Posterior vena cava (tissue), 2 donors: ENCODE measurements around the gene OOSP4B. TPM values are rescaled to one million over a fixed set of nuclear protein-coding genes. Genes with fewer than 3 reads are reported as not detected.
"Not testable (repeated sequence)": the region's sequence is repeated elsewhere in the genome, so short reads cannot be mapped to it uniquely, and the experiment has no call there.

Source experiments
- DNase-seq: peaks from one replicate; pipeline ENCODE4 v3.0.0-alpha.2; 2020; ENCODE audit warnings: low spot score
- intact Hi-C, 2 donors: fragments of 100-400 bp; cut with DNase I; formaldehyde crosslinking; loops; one replicate each; pipeline versions ENCODE4 v1.14.1 to v1.14.2; 2022 to 2023
- long read RNA-seq, 2 donors: library from polyadenylated mRNA; unstranded; transcript quantifications; one replicate each; pipeline ENCODE4 v2.0.0, GENCODE V29; 2020 to 2021
- total RNA-seq, 2 donors: library from RNA; stranded (reverse); fragmentation: NEBNext Ultra II Directional; extraction: Animal tissue kit (Norgen Biotek cat#: 25700); gene quantifications; one replicate each; pipeline ENCODE4 v1.2.1, GENCODE V29; 2021
- donor health status: DM: yes; HTN: yes; CAD: no.
- donor health status: DM: yes; HTN: yes; CAD: no.

The OOSP4B gene
- not detected for total RNA-seq
- long read RNA-seq, donor 1 = 0 reads
- long read RNA-seq, donor 2 = 0 reads

DNA sequence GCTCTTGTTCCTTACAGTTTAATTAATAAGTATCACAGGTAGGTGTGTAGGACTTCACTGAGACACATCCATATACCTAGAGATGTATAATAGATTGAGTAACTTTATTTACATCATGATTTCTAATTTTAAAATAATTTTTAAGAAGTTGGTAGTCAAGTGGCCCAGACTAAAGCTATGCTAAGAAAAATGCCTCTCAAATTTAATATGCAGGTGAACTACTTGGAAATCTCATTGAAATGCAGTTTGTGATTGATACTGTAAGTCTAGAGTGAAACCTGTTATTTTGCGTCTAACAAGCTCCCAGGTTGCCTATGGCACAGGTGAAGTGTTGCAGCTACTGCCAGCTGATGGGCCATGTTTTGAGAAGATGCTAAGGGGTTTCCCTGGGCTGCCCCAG is at the start of gene OOSP4B:
OOSP4B (plus strand) TSS at position 301 of the 400 bp plus-strand sequence.
- DNase-seq = no peak
- intact Hi-C loops = no loop called here

GRCh38 chr11:59967677-59968394 is 49.1 kb upstream of the OOSP4B start:
- intact Hi-C loops = no loop called here
- no peak for DNase-seq

GRCh38 chr11:59968395-59968783 is 48.6 kb upstream of the OOSP4B start:
- no peak for DNase-seq
- intact Hi-C loops = no loop called here

GRCh38 chr11:59973097-59973496 is 43.9 kb upstream of the OOSP4B start:
- DNase-seq = no peak
- intact Hi-C loops = no loop called here

GRCh38 chr11:59981106-59981770 is 35.7 kb upstream of the OOSP4B start:
- intact Hi-C loops = loop anchor here in 1 of 2 donors (5.0 kb wide), 1 partner anchor 1274 kb away; no protein-coding TSS in a partner anchor
- no peak for DNase-seq

DNA sequence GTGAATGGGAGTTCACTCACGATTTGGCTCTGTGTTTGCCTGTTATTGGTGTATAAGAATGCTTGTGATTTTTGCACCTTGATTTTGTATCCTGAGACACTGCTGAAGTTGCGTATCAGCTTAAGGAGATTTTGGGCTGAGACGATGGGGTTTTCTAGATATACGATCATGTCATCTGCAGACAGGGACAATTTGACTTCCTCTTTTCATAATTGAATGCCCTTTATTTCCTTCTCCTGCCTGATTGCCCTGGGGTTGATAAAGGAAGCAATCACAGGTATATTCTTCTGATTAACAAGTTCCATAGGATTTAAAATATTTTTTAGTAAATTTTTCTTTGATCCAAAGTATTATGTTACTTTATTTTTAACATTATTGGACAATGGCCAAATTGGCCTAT is 34.9 kb upstream of the OOSP4B start:
- intact Hi-C loops = loop anchor here in 1 of 2 donors (5.0 kb wide), 1 partner anchor 1275 kb away; no protein-coding TSS in a partner anchor
- not testable (repeated sequence) for DNase-seq

- intact Hi-C loops = loop anchor here in 1 of 2 donors (5.0 kb wide), 1 partner anchor 1276 kb away; no protein-coding TSS in a partner anchor
- DNase-seq = no peak
These were observed 33.8 kb upstream of the OOSP4B start for GRCh38 chr11:59983212-59983611.

- no peak for DNase-seq
- intact Hi-C loops = loop anchor here in 1 of 2 donors (5.0 kb wide), 1 partner anchor 1277 kb away; no protein-coding TSS in a partner anchor
These were observed 32.6 kb upstream of the OOSP4B start for GRCh38 chr11:59984368-59984767.

DNA sequence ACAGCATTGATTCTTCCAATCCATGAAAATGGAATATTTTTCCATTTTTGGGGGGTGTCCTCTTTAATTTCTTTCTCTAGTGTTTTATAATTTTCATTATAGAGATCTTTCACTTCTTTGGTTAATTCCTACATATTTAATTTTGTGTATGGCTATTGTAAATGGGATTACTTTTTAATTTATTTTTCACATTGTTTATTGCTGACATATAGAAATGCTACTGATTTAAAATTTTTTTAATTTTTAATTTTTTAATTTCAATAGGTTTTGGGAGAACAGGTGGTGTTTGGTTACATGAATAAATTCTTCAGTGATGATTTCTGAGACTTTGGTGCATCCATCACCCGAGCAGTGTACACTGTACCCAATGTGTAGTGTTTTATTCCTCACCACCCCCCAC is 26.6 kb upstream of the OOSP4B start:
- intact Hi-C loops = no loop called here

GRCh38 chr11:59992425-59992824 is 24.6 kb upstream of the OOSP4B start:
- DNase-seq = no peak
- intact Hi-C loops = no loop called here

More for the DNA sequence above, 26.6 kb upstream of the OOSP4B start:
- no peak for DNase-seq

- intact Hi-C loops = no loop called here
- DNase-seq = no peak
These were observed 19.2 kb upstream of the OOSP4B start for GRCh38 chr11:59997800-59998199.

GRCh38 chr11:59999691-60000090 is 17.3 kb upstream of the OOSP4B start:
- no peak for DNase-seq
- intact Hi-C loops = no loop called here

GRCh38 chr11:60003729-60004128 is 13.3 kb upstream of the OOSP4B start:
- intact Hi-C loops = no loop called here
- DNase-seq = no peak

- intact Hi-C loops = no loop called here
- DNase-seq = no peak
These were observed 11.6 kb upstream of the OOSP4B start for GRCh38 chr11:60005360-60005759.

- DNase-seq = no peak
- intact Hi-C loops = no loop called here
These were observed 1.1 kb downstream of the OOSP4B start for GRCh38 chr11:60018058-60018457.

DNA sequence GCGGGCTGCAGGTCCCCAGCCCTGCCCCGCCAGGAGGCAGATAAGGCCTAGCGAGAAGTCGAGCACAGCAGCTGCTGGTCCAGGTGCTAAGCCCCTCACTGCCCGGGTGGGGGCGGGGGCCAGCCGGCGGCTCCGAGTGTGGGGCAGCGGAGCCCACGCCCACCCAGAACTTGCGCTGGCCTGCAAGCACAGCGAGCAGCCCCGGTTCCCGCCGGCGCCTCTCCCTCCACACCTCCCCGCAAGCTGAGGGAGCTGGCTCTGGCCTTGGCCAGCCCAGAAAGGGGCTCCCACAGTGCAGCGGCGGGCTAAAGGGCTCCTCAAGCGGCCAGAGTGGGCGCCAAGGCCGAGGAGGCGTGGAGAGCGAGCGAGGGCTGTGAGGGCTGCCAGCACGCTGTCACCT is 3.4 kb downstream of the OOSP4B start:
- intact Hi-C loops = not testable (repeated sequence)

GRCh38 chr11:60029015-60029632 is 12.1 kb downstream of the OOSP4B start:
- no peak for DNase-seq

More for the DNA sequence above, 3.4 kb downstream of the OOSP4B start:
- DNase-seq = not testable (repeated sequence)

DNA sequence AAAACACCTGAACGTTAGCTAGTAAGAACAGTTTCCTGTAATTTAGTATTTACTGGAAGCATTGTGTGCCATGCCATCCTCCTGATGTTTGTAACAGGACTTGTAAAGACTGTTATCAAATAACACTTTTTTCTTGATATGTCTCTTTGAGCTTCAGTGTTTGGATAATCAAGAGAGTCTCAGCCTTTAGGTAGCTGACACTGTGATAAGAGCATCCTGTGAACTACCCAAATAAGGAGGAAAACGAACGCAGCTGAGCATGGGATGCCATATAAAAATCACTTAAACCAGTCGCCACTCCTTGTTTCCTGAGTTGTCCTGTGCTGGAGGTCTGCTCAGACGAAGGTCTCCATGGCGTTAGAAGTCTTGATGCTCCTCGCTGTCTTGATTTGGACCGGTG is 23.1 kb downstream of the OOSP4B start, which contains the start of gene OOSP2:
OOSP2 (plus strand) TSS at position 301 of the 400 bp plus-strand sequence; CDS start at position 352, 51 bp downstream.
- intact Hi-C loops = no loop called here
- DNase-seq = no peak

More at GRCh38 chr11:60029015-60029632, 12.1 kb downstream of the OOSP4B start:
- intact Hi-C loops = no loop called here

DNA sequence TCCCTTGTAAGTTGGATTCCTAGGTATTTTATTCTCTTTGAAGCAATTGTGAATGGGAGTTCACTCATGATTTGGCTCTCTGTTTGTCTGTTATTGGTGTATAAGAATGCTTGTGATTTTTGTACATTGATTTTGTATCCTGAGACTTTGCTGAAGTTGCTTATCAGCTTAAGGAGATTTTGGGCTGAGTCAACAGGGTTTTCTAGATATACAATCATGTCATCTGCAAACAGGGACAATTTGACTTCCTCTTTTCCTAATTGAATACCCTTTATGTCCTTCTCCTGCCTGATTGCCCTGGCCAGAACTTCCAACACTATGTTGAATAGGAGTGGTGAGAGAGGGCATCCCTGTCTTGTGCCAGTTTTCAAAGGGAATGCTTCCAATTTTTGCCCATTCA is 33.4 kb downstream of the OOSP4B start:
- intact Hi-C loops, DNase-seq: not testable (repeated sequence)

- intact Hi-C loops, DNase-seq: not testable (repeated sequence)
These were observed 33.9 kb downstream of the OOSP4B start for GRCh38 chr11:60050839-60051238.
